HUES48 (cell line): ENCODE measurements around the gene ACACB.

ENCODE experiments used
- H3K27ac ChIP-seq: one replicate; pipeline ENCODE4 v1.7.0; 2013; ENCODE audit warnings: low read depth, low read length, inconsistent platforms
- H3K27me3 ChIP-seq: 2 replicates; pipeline ENCODE4 v1.6.1; 2013; ENCODE audit warnings: mild to moderate bottlenecking, low read length; ENCODE audit not compliant: control insufficient read depth, insufficient read depth
- H3K36me3 ChIP-seq: 2 replicates; pipeline ENCODE4 v1.6.1; 2013; ENCODE audit warnings: low read length; ENCODE audit not compliant: control insufficient read depth, insufficient read depth
- H3K4me1 ChIP-seq: 2 replicates; pipeline ENCODE4 v1.6.1; 2013; ENCODE audit warnings: mild to moderate bottlenecking, low read length; ENCODE audit not compliant: control insufficient read depth, insufficient read depth
- H3K4me3 ChIP-seq: 2 replicates; pipeline ENCODE4 v1.5.1; 2013; ENCODE audit warnings: mild to moderate bottlenecking, low read depth, low read length
- H3K9ac ChIP-seq: 2 replicates; pipeline ENCODE4 v1.6.1; 2013; ENCODE audit warnings: mild to moderate bottlenecking, low read depth, low read length, moderate library complexity
- H3K9me3 ChIP-seq: 2 replicates; pipeline ENCODE4 v1.6.1; 2013; ENCODE audit warnings: low read length; ENCODE audit not compliant: control insufficient read depth, insufficient read depth

The ACACB gene

DNA sequence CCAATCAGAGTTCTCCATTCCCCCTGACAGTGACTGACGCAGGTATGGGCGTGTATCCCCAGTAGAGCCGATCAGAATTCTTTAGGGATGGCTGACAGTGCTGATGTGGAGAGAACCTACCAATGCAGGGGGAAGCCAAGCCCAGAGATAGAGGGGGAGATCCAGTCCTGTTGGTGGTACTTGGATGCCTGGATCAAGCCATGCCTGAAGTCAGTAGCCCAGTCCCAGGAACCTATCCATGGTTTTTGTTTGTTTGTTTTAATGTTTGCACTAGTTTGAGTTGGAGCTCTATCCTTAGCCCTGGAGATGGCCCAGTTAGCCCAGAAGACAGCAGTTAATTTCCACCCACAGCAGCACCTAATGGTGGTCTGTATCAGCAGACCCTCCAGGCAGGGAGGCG is 152.5 kb downstream of the ACACB start:
- no peaks in the 10 kb centered on the region for H3K9me3 ChIP-seq
- no peak overlapping the region for H3K4me3 ChIP-seq
- H3K4me1 ChIP-seq: peaks cover 3% of the 10 kb centered on the region; the same call in 1 of the 2 replicates
- H3K27me3 ChIP-seq: no peaks in the 10 kb centered on the region
- H3K9ac ChIP-seq: no peak overlapping the region
- H3K27ac ChIP-seq: no peak overlapping the region
- peaks cover 4% of the 10 kb centered on the region; the same call in 1 of the 2 replicates for H3K36me3 ChIP-seq

DNA sequence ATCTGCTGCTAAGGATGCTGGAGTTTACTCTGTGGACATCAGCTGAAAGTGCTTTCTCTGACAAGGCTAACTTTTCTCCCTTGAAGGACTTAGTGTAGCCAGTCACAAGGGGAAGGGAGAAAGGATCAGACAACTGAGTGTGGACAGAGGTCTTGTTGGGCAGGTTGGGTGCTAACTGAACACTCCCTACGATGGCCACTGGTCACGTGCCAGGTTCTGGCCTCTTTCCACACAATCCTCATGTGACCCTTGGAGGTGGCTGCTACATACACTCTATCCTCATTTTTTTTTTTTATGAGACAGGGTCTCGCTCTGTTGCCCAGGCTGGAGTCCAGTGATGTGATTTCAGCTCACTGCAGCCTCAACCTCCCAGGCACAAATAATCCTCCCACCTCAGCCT is 153.0 kb downstream of the ACACB start:
- no peaks in the 10 kb centered on the region for H3K9me3 ChIP-seq
- H3K9ac ChIP-seq: no peak overlapping the region
- peaks cover 4% of the 10 kb centered on the region; the same call in 1 of the 2 replicates for H3K36me3 ChIP-seq

GRCh38 chr12:109270494-109270893 is 154.1 kb downstream of the ACACB start:
- H3K27ac ChIP-seq: no peak overlapping the region
- H3K4me3 ChIP-seq: no peak overlapping the region
- H3K4me1 ChIP-seq: peaks cover 3% of the 10 kb centered on the region; the same call in 1 of the 2 replicates
- no peaks in the 10 kb centered on the region for H3K9me3 ChIP-seq
- H3K36me3 ChIP-seq: peaks cover 4% of the 10 kb centered on the region; the same call in 1 of the 2 replicates
- H3K27me3 ChIP-seq: no peaks in the 10 kb centered on the region
- H3K9ac ChIP-seq: no peak overlapping the region

More for the DNA sequence above, 153.0 kb downstream of the ACACB start:
- H3K27me3 ChIP-seq: no peaks in the 10 kb centered on the region
- peaks cover 3% of the 10 kb centered on the region; the same call in 1 of the 2 replicates for H3K4me1 ChIP-seq
- H3K27ac ChIP-seq: no peak overlapping the region
- no peak overlapping the region for H3K4me3 ChIP-seq

DNA sequence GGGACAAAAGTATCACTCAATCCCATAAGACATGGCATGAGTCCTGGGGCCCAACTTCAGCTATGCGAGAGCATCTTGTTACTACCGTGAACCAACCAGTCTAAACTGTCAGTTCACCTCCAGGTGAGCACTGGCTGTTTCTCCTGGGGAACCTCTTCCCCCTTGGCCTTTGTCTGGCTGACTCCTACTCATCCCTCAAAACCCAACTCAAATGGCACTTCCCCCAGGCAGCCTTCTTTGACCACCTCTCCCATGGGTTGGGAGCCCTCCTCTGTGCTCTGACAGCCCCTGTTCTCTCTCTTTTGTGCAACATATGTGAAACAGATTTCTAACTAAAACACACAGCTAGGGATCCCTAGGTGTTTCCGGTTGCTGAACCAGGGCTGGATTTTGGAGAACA is 155.0 kb downstream of the ACACB start:
- H3K9ac ChIP-seq: no peak overlapping the region
- H3K36me3 ChIP-seq: no peaks in the 10 kb centered on the region
- H3K27ac ChIP-seq: no peak overlapping the region
- peaks cover 3% of the 10 kb centered on the region; the same call in 1 of the 2 replicates for H3K4me1 ChIP-seq
- H3K27me3 ChIP-seq: no peaks in the 10 kb centered on the region
- H3K4me3 ChIP-seq: no peak overlapping the region
- no peaks in the 10 kb centered on the region for H3K9me3 ChIP-seq

GRCh38 chr12:109273354-109273753 is 157.0 kb downstream of the ACACB start:
- Histone ChIP-seq H3K27me3 (no peaks in the 10 kb centered on the region), H3K4me3 (peak overlapping the region; percentile 9; the same call in 1 of the 2 replicates), H3K36me3 (no peaks in the 10 kb centered on the region), H3K9me3 (no peaks in the 10 kb centered on the region), H3K27ac (no peak overlapping the region), H3K4me1 (peaks cover 10% of the 10 kb centered on the region; the same call in 1 of the 2 replicates), H3K9ac (no peak overlapping the region)

- no peak overlapping the region for H3K4me3 ChIP-seq
- H3K9ac ChIP-seq: no peak overlapping the region
- H3K27me3 ChIP-seq: no peaks in the 10 kb centered on the region
- H3K4me1 ChIP-seq: peaks cover 10% of the 10 kb centered on the region; the same call in 1 of the 2 replicates
- H3K9me3 ChIP-seq: no peaks in the 10 kb centered on the region
- no peaks in the 10 kb centered on the region for H3K36me3 ChIP-seq
- no peak overlapping the region for H3K27ac ChIP-seq
Observed at GRCh38 chr12:109274381-109274780, 158.0 kb downstream of the ACACB start.

DNA sequence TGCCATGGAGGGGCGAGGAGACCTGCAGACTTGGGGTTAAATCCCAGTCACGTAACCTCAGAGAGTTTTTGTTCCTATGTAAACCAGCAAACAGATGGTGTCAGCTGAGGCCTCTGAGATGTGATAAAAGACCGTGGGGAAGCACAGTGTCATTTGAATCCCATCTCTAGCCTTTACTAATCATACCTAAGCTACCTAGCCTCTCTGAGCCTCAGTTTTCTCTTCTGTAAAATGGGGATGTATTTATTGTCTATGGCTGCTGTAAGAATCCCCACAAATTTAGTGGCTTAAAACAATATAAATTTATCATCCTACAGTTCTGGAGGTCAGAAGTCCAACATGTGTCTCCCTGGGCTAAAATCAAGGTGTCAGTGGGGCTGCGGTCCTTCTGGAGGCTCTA is 158.8 kb downstream of the ACACB start:
- no peak overlapping the region for H3K27ac ChIP-seq
- H3K4me3 ChIP-seq: no peak overlapping the region
- no peak overlapping the region for H3K9ac ChIP-seq
- H3K36me3 ChIP-seq: no peaks in the 10 kb centered on the region
- H3K27me3 ChIP-seq: no peaks in the 10 kb centered on the region
- H3K9me3 ChIP-seq: no peaks in the 10 kb centered on the region
- peaks cover 10% of the 10 kb centered on the region; the same call in 1 of the 2 replicates for H3K4me1 ChIP-seq

GRCh38 chr12:109276160-109276559 is 159.8 kb downstream of the ACACB start:
- H3K4me3 ChIP-seq: no peak overlapping the region
- H3K27ac ChIP-seq: no peak overlapping the region
- peaks cover 10% of the 10 kb centered on the region; the same call in 1 of the 2 replicates for H3K4me1 ChIP-seq
- H3K36me3 ChIP-seq: no peaks in the 10 kb centered on the region
- H3K9me3 ChIP-seq: no peaks in the 10 kb centered on the region
- H3K9ac ChIP-seq: no peak overlapping the region
- no peaks in the 10 kb centered on the region for H3K27me3 ChIP-seq

- H3K4me3 ChIP-seq: no peak overlapping the region
- H3K36me3 ChIP-seq: no peaks in the 10 kb centered on the region
- peaks cover 10% of the 10 kb centered on the region; the same call in 1 of the 2 replicates for H3K4me1 ChIP-seq
- H3K27ac ChIP-seq: no peak overlapping the region
- H3K27me3 ChIP-seq: no peaks in the 10 kb centered on the region
- H3K9ac ChIP-seq: no peak overlapping the region
- H3K9me3 ChIP-seq: no peaks in the 10 kb centered on the region
Observed at GRCh38 chr12:109277255-109277898, 161.0 kb downstream of the ACACB start.

DNA sequence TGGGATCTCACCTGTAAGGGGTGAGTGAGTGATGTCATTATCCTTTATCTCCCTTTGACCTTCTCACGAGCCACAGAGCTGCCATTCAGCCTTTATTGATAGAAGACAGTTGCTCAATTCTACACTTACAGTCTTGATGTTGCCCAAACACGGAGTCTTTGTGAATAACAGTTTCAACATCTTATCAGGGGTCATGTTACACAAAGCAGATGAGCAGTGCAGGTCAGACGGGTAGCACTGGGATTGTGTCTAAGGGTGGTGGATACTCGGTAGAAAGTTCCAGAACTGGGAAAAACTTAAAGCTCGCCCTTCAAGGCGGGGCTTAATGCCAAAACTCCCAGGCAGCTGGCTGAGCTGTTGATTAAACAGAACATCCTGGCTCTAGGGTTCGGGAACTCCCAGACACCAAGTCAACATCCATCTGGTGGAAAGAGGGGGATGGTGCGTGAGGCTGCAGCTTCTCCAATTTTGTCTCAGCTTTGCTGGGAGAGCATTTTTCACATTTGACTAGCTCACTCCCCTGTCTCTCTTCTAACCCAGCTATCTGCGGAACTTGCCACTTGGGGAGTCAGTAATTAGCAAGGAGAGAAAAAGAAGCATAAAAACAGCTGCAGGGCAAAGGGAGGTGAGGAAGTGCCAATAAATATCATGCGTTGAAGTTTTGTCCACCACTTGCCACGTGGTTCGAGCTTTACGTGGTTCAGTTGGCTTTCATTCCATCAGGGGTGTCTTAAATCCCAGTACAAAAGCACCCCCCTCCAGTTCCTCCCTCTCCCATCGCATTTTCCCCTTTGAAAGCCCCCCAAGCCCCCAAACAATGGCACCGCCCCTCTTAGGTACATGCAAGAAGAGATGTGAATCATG is 161.7 kb downstream of the ACACB start:
- Histone ChIP-seq H3K9me3 (no peaks in the 10 kb centered on the region), H3K4me3 (no peak overlapping the region), H3K27ac (no peak overlapping the region), H3K27me3 (no peaks in the 10 kb centered on the region), H3K4me1 (peaks cover 7% of the 10 kb centered on the region; the same call in 1 of the 2 replicates), H3K9ac (no peak overlapping the region), H3K36me3 (no peaks in the 10 kb centered on the region)

- H3K36me3 ChIP-seq: no peaks in the 10 kb centered on the region
- H3K4me1 ChIP-seq: peaks cover 6% of the 10 kb centered on the region; the same call in 1 of the 2 replicates
- no peak overlapping the region for H3K9ac ChIP-seq
- no peak overlapping the region for H3K27ac ChIP-seq
- no peak overlapping the region for H3K4me3 ChIP-seq
- H3K9me3 ChIP-seq: no peaks in the 10 kb centered on the region
- H3K27me3 ChIP-seq: no peaks in the 10 kb centered on the region
Observed at GRCh38 chr12:109278912-109279311, 162.5 kb downstream of the ACACB start.
